Measurements from ENCODE around the gene TMEM203. TPM values are rescaled to one million over a fixed set of nuclear protein-coding genes. Genes with fewer than 3 reads are reported as not detected.
A peak's percentile ranks its signal among the peaks of the same experiment; 100 is the strongest.

TMEM203 gene
- total and polyA plus RNA-seq, 2 of the 13 experiments (the other 11 are each of a cell fraction or from before 2014, with no cell fraction given) = 23.4 to 36.7 TPM

DNA sequence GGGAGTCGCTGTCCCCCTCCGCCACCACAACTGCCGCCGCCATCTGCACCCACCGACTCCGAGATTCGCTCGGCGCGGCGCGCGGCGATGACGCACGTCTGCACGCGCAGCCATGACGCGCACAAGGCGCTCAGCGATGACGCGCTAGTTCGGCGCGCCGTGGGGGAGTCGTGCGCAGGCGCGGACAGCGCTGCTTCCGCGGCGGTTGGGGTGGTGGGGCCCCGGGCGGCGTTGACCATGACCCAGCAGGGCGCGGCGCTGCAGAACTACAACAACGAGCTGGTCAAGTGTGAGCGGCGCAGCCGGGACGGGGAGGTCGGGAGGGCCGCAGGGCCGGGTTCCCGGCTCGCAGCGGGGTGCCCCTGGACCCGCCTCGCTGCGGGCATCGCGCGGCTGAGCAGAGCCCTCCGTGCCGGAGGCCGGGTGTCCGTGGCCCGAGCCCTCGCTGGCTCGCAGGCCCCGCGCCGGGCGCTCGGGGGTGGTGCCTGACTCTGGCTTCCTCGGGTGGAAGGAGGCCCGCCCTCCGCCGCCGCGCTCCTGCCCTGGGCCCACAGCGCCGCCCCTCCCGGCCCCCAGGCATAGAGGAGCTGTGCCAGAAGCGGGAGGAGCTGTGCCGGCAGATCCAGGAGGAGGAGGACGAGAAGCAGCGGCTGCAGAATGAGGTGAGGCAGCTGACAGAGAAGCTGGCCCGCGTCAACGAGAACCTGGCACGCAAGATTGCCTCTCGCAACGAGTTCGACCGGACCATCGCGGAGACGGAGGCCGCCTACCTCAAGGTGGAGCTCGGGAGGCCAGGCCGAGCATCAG lies 16.8 kb downstream of the TMEM203 start, which contains the start of the genes ANAPC2 and SSNA1 (continued):
- TF ChIP-seq, protein P1, sequence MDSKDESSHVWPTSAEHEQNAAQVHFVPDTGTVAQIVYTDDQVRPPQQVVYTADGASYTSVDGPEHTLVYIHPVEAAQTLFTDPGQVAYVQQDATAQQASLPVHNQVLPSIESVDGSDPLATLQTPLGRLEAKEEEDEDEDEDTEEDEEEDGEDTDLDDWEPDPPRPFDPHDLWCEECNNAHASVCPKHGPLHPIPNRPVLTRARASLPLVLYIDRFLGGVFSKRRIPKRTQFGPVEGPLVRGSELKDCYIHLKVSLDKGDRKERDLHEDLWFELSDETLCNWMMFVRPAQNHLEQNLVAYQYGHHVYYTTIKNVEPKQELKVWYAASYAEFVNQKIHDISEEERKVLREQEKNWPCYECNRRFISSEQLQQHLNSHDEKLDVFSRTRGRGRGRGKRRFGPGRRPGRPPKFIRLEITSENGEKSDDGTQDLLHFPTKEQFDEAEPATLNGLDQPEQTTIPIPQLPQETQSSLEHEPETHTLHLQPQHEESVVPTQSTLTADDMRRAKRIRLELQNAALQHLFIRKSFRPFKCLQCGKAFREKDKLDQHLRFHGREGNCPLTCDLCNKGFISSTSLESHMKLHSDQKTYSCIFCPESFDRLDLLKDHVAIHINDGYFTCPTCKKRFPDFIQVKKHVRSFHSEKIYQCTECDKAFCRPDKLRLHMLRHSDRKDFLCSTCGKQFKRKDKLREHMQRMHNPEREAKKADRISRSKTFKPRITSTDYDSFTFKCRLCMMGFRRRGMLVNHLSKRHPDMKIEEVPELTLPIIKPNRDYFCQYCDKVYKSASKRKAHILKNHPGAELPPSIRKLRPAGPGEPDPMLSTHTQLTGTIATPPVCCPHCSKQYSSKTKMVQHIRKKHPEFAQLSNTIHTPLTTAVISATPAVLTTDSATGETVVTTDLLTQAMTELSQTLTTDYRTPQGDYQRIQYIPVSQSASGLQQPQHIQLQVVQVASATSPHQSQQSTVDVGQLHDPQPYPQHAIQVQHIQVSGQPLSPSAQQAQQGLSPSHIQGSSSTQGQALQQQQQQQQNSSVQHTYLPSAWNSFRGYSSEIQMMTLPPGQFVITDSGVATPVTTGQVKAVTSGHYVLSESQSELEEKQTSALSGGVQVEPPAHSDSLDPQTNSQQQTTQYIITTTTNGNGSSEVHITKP (CRISPR knock-in tag; IDR thresholded peaks at IDR 0.05; ENCODE audit: low read depth) = no peak
- TF ChIP-seq, protein P2, sequence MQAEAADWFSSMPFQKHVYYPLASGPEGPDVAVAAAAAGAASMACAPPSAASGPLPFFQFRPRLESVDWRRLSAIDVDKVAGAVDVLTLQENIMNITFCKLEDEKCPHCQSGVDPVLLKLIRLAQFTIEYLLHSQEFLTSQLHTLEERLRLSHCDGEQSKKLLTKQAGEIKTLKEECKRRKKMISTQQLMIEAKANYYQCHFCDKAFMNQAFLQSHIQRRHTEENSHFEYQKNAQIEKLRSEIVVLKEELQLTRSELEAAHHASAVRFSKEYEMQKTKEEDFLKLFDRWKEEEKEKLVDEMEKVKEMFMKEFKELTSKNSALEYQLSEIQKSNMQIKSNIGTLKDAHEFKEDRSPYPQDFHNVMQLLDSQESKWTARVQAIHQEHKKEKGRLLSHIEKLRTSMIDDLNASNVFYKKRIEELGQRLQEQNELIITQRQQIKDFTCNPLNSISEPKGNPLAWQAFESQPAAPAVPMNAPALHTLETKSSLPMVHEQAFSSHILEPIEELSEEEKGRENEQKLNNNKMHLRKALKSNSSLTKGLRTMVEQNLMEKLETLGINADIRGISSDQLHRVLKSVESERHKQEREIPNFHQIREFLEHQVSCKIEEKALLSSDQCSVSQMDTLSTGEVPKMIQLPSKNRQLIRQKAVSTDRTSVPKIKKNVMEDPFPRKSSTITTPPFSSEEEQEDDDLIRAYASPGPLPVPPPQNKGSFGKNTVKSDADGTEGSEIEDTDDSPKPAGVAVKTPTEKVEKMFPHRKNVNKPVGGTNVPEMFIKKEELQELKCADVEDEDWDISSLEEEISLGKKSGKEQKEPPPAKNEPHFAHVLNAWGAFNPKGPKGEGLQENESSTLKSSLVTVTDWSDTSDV (CRISPR knock-in tag; IDR thresholded peaks at IDR 0.05) = 0 out of 2 replicates have a peak, but pooled peaks have one; percentile 35
- TF ChIP-seq, protein P3, sequence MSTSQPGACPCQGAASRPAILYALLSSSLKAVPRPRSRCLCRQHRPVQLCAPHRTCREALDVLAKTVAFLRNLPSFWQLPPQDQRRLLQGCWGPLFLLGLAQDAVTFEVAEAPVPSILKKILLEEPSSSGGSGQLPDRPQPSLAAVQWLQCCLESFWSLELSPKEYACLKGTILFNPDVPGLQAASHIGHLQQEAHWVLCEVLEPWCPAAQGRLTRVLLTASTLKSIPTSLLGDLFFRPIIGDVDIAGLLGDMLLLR (CRISPR knock-in tag; IDR thresholded peaks at IDR 0.05) = peak; percentile 67; the same call in 1 of the 2 replicates
- peak; percentile 92 for TF ChIP-seq FOXC1 (CRISPR knock-in tag; IDR thresholded peaks at IDR 0.05; ENCODE audit: borderline replicate concordance)
- TF ChIP-seq, protein P4, sequence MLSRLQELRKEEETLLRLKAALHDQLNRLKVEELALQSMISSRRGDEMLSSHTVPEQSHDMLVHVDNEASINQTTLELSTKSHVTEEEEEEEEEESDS (CRISPR knock-in tag; IDR thresholded peaks at IDR 0.05; ENCODE audit: borderline replicate concordance) = no peak
- TF ChIP-seq ZNF773 (CRISPR knock-in tag; IDR thresholded peaks at IDR 0.05; ENCODE audit: borderline replicate concordance) = no peak
- peak; percentile 46; the same call in 1 of the 2 replicates for TF ChIP-seq ZBTB7B (CRISPR knock-in tag; IDR thresholded peaks at IDR 0.05)
- no peak for TF ChIP-seq PAWR (CRISPR knock-in tag; IDR thresholded peaks at IDR 0.05; ENCODE audit: borderline replicate concordance)
- TF ChIP-seq SATB2 (CRISPR knock-in tag; IDR thresholded peaks at IDR 0.05) = 0 out of 2 replicates have a peak, but pooled peaks have one; percentile 25
- TF ChIP-seq, protein P5, sequence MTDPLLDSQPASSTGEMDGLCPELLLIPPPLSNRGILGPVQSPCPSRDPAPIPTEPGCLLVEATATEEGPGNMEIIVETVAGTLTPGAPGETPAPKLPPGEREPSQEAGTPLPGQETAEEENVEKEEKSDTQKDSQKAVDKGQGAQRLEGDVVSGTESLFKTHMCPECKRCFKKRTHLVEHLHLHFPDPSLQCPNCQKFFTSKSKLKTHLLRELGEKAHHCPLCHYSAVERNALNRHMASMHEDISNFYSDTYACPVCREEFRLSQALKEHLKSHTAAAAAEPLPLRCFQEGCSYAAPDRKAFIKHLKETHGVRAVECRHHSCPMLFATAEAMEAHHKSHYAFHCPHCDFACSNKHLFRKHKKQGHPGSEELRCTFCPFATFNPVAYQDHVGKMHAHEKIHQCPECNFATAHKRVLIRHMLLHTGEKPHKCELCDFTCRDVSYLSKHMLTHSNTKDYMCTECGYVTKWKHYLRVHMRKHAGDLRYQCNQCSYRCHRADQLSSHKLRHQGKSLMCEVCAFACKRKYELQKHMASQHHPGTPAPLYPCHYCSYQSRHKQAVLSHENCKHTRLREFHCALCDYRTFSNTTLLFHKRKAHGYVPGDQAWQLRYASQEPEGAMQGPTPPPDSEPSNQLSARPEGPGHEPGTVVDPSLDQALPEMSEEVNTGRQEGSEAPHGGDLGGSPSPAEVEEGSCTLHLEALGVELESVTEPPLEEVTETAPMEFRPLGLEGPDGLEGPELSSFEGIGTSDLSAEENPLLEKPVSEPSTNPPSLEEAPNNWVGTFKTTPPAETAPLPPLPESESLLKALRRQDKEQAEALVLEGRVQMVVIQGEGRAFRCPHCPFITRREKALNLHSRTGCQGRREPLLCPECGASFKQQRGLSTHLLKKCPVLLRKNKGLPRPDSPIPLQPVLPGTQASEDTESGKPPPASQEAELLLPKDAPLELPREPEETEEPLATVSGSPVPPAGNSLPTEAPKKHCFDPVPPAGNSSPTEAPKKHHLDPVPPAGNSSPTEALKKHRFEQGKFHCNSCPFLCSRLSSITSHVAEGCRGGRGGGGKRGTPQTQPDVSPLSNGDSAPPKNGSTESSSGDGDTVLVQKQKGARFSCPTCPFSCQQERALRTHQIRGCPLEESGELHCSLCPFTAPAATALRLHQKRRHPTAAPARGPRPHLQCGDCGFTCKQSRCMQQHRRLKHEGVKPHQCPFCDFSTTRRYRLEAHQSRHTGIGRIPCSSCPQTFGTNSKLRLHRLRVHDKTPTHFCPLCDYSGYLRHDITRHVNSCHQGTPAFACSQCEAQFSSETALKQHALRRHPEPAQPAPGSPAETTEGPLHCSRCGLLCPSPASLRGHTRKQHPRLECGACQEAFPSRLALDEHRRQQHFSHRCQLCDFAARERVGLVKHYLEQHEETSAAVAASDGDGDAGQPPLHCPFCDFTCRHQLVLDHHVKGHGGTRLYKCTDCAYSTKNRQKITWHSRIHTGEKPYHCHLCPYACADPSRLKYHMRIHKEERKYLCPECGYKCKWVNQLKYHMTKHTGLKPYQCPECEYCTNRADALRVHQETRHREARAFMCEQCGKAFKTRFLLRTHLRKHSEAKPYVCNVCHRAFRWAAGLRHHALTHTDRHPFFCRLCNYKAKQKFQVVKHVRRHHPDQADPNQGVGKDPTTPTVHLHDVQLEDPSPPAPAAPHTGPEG (CRISPR knock-in tag; IDR thresholded peaks at IDR 0.05) = no peak; the same call in 1 of the 2 replicates
- 0 out of 2 replicates have a peak, but pooled peaks have one; percentile 50 for TF ChIP-seq NR1H2 (CRISPR knock-in tag; IDR thresholded peaks at IDR 0.05; ENCODE audit: borderline replicate concordance, low read depth)
- TF ChIP-seq, protein P6, sequence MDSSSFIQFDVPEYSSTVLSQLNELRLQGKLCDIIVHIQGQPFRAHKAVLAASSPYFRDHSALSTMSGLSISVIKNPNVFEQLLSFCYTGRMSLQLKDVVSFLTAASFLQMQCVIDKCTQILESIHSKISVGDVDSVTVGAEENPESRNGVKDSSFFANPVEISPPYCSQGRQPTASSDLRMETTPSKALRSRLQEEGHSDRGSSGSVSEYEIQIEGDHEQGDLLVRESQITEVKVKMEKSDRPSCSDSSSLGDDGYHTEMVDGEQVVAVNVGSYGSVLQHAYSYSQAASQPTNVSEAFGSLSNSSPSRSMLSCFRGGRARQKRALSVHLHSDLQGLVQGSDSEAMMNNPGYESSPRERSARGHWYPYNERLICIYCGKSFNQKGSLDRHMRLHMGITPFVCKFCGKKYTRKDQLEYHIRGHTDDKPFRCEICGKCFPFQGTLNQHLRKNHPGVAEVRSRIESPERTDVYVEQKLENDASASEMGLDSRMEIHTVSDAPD (CRISPR knock-in tag; IDR thresholded peaks at IDR 0.05) = peak; percentile 16; the same call in 1 of the 2 replicates
